LNCAP (cell line): ENCODE measurements around the gene MAIP1.
A peak's percentile ranks its signal among the peaks of the same experiment; 100 is the strongest.

Experiments used
- TF ChIP-seq, protein P1 (sequence below): fragments of 450-650 bp; IDR thresholded peaks from 2 replicates; pipeline ENCODE4 v1.5.1; 2017; ENCODE audit warnings: mild to moderate bottlenecking

Gene MAIP1

DNA sequence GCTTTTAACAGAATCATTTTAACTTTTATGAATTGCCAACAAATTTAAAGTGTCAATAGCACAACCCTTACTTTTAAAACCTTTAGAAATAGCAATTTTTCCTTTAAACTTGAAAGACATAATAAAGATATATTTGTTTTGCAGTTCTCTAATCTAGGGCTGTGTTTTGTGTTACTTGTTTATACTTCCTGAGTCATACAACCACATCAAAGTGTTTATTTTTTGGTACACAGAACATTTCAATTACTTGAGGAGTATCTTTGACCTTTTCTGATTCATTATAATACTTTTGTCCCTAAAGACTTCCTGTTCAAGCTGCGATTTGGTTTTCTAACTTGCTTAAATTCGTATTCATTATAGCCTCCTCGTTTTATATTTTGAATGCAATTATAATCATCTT lies 21.9 kb upstream of the MAIP1 start:
- TF ChIP-seq, protein P1, sequence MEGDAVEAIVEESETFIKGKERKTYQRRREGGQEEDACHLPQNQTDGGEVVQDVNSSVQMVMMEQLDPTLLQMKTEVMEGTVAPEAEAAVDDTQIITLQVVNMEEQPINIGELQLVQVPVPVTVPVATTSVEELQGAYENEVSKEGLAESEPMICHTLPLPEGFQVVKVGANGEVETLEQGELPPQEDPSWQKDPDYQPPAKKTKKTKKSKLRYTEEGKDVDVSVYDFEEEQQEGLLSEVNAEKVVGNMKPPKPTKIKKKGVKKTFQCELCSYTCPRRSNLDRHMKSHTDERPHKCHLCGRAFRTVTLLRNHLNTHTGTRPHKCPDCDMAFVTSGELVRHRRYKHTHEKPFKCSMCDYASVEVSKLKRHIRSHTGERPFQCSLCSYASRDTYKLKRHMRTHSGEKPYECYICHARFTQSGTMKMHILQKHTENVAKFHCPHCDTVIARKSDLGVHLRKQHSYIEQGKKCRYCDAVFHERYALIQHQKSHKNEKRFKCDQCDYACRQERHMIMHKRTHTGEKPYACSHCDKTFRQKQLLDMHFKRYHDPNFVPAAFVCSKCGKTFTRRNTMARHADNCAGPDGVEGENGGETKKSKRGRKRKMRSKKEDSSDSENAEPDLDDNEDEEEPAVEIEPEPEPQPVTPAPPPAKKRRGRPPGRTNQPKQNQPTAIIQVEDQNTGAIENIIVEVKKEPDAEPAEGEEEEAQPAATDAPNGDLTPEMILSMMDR, result no peak

DNA sequence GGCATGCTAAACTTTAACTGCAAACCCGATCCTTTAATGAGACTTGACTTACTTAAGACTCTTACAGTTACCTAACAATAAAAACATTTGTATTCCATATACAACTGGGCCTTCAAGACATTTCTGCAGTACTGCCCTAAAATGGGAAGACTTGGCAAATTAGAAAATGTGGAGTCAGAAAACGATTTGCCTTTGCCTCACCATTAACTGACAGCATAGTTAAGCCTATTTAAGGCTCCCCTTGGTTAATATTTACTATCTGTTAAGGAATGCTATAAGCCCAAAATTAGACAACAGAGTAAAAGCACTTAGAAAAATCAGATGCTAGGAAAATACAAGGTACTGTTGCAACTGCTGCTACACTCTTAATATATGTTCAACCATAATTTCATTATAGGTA lies 18.8 kb upstream of the MAIP1 start:
- TF ChIP-seq, protein P1, result no peak

GRCh38 chr2:199940373-199940772 lies 15.0 kb upstream of the MAIP1 start:
- TF ChIP-seq, protein P1, result peak; percentile 36; the same call in 1 of the 2 replicates

DNA sequence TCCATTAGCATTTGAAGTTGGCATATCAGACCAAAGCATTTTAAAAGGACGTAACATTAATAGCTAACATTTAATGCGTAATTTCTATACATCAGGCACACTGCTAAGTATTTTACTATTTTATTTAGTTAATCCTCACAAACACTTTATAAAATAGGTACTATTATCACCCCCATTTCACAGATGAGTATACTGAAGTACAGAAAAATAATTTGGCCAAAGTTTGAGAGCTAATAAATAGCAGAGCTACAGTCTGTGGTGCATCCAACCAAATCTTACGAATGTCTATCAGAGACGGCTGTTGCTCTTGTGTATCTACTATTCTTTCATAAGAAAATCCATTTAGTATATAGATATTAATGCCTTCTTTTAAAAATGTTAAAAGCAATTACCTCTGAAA lies 12.0 kb upstream of the MAIP1 start:
- TF ChIP-seq, protein P1, result no peak

GRCh38 chr2:199946196-199946595 lies 9.2 kb upstream of the MAIP1 start:
- TF ChIP-seq, protein P1, result no peak

DNA sequence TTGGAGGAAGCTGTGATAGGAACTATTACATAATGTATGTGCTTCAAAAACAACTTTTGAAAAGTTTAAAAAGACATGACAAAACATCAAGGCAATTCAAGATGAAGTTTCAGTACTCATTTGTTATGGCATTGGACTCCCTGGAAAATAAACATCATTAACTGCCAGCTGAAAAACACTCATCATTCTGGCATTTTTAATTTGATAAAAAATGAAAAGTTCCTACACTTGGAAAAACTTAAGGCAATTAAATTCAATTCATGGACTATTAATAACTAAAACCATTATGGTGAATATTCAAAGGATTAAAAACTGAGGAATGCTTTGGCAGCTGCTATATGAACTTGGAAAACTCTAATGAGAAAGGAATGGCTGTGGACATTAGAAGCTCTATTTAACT lies 8.5 kb upstream of the MAIP1 start:
- TF ChIP-seq, protein P1, result no peak

DNA sequence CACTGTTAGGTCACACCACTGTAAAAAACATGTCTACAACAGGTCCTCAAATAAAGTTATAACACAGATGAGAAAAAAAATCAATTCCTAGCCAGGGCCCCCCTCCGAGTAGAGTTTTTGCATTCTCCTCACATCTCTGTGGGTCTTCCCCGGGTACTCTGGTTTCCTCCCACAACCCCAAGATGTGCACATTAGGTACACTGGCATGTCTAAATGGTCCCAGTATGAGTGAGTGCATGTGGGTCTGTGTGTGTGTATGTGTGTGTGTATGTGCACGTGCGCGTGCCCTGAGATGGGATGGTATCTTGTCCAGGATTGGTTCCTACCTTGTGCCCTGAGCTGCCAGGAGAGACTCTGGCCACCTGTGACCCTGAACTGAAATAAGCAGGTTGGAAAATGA lies 5.0 kb upstream of the MAIP1 start:
- TF ChIP-seq, protein P1, result no peak

GRCh38 chr2:199951023-199951422 lies 4.4 kb upstream of the MAIP1 start:
- TF ChIP-seq, protein P1, result no peak
